Activated CD4-positive, alpha-beta T cell treated with anti-CD3 and anti-CD28 coated beads for 4 hours (primary cell): Measurements from ENCODE around the gene PATZ1.
A peak's percentile ranks its signal among the peaks of the same experiment; 100 is the strongest.

Source experiments
- DNase-seq, 2 donors: peaks; one replicate each; pipeline ENCODE4 v3.0.0-alpha.2; 2020

Gene PATZ1

DNA sequence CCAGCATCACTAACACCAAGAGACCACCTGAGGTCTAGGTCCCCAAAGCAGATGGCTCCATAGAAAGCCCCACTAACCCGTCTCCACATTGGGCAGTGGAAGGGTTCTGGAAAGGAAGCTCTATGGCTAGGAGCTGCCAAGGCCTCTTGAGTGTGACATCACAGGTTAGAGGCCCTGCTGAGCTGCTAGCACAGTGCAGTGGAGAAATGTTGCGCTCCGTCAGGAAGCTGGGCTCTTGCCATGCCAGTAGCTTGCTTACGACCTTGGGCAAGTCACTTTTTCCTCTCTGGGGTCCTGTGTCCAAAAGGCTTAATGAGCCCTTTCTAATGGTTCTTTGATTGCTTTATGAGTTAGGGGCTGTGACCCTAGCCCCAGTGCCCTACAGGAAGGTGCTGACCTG is 64.4 kb downstream of the PATZ1 start:
- DNase-seq: no peak

DNA sequence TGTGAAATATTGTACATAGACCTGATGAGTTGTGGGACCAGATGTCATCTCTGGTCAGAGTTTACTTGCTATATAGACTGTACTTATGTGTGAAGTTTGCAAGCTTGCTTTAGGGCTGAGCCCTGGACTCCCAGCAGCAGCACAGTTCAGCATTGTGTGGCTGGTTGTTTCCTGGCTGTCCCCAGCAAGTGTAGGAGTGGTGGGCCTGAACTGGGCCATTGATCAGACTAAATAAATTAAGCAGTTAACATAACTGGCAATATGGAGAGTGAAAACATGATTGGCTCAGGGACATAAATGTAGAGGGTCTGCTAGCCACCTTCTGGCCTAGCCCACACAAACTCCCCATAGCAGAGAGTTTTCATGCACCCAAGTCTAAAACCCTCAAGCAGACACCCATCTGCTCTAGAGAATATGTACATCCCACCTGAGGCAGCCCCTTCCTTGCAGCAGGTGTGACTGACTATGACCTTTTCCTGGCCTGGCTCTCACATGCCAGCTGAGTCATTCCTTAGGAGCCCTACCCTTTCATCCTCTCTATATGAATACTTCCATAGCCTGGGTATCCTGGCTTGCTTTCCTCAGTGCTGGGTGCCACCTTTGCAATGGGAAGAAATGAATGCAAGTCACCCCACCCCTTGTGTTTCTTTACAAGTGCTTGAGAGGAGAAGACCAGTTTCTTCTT is 66.2 kb downstream of the PATZ1 start:
- no peak for DNase-seq

DNA sequence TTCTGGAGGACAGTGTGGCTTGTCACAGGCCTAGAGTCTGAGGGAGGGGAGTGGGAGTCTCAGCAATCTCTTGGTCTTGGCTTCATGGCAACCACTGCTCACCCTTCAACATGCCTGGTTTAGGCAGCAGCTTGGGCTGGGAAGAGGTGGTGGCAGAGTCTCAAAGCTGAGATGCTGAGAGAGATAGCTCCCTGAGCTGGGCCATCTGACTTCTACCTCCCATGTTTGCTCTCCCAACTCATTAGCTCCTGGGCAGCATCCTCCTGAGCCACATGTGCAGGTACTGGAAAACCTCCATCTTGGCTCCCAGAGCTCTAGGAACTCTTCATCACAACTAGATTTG is 66.8 kb downstream of the PATZ1 start:
- no peak for DNase-seq

DNA sequence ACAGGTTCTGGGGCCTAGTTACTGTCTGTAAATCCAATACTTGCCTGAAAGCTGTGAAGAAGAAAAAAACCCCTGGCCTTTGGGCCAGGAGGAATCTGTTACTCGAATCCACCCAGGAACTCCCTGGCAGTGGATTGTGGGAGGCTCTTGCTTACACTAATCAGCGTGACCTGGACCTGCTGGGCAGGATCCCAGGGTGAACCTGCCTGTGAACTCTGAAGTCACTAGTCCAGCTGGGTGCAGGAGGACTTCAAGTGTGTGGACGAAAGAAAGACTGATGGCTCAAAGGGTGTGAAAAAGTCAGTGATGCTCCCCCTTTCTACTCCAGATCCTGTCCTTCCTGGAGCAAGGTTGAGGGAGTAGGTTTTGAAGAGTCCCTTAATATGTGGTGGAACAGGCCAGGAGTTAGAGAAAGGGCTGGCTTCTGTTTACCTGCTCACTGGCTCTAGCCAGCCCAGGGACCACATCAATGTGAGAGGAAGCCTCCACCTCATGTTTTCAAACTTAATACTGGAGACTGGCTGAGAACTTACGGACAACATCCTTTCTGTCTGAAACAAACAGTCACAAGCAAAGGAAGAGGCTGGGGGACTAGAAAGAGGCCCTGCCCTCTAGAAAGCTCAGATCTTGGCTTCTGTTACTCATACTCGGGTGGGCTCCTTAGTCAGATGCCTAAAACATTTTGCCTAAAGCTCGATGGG is 67.4 kb downstream of the PATZ1 start:
- DNase-seq: peak; percentile 27 to 40

DNA sequence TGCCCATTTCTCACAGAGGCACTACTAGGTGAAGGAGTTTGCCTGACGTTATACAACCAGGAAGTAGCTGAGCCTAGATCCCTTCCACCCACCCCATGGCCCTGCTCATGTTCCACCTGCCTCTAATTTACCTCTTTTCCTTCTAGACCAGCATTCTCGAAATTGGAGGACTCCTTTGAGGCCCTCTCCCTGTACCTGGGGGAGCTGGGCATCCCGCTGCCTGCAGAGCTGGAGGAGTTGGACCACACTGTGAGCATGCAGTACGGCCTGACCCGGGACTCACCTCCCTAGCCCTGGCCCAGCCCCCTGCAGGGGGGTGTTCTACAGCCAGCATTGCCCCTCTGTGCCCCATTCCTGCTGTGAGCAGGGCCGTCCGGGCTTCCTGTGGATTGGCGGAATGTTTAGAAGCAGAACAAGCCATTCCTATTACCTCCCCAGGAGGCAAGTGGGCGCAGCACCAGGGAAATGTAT is 68.0 kb downstream of the PATZ1 start:
- no peak for DNase-seq

DNA sequence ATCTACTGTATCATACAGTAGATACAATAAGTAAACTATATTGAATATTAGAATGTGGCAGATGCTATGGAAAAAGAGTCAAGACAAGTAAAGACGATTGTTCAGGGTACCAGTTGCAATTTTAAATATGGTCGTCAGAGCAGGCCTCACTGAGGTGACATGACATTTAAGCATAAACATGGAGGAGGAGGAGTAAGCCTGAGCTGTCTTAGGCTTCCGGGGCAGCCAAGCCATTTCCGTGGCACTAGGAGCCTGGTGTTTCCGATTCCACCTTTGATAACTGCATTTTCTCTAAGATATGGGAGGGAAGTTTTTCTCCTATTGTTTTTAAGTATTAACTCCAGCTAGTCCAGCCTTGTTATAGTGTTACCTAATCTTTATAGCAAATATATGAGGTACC is 68.4 kb downstream of the PATZ1 start:
- no peak for DNase-seq

DNA sequence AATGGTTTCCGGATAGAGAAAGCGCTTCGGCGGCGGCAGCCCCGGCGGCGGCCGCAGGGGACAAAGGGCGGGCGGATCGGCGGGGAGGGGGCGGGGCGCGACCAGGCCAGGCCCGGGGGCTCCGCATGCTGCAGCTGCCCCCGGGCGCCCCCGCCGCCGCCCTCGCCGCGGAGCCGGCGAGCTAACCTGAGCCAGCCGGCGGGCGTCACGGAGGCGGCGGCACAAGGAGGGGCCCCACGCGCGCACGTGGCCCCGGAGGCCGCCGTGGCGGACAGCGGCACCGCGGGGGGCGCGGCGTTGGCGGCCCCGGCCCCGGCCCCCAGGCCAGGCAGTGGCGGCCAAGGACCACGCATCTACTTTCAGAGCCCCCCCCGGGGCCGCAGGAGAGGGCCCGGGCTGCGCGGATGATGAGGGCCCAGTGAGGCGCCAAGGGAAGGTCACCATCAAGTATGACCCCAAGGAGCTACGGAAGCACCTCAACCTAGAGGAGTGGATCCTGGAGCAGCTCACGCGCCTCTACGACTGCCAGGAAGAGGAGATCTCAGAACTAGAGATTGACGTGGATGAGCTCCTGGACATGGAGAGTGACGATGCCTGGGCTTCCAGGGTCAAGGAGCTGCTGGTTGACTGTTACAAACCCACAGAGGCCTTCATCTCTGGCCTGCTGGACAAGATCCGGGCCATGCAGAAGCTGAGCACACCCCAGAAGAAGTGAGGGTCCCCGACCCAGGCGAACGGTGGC is 69.5 kb downstream of the PATZ1 start:
- no peak for DNase-seq
